Activated naive CD8-positive, alpha-beta T cell treated with anti-CD3 and anti-CD28 coated beads for 36 hours (primary cell): ENCODE results near the gene DNMT3L. TPM values are rescaled to one million over a fixed set of nuclear protein-coding genes. Genes with fewer than 3 reads are reported as not detected.
"Not testable (repeated sequence)": the region's sequence is repeated elsewhere in the genome, so short reads cannot be mapped to it uniquely, and the experiment has no call there.

Experiments
- DNase-seq: peaks from one replicate; pipeline ENCODE4 v3.0.0; 2021
- H3K27ac Mint-ChIP-seq: one replicate; pipeline ENCODE4 v1.8.0; 2022; ENCODE audit warnings: mild to moderate bottlenecking, moderate library complexity, mixed read lengths
- H3K27me3 Mint-ChIP-seq: one replicate; pipeline ENCODE4 v1.8.0; 2022; ENCODE audit warnings: mild to moderate bottlenecking, mixed read lengths
- H3K36me3 Mint-ChIP-seq: one replicate; pipeline ENCODE4 v1.8.0; 2021; ENCODE audit warnings: mild to moderate bottlenecking, mixed read lengths
- H3K4me1 Mint-ChIP-seq: one replicate; pipeline ENCODE4 v1.8.0; 2021; ENCODE audit warnings: mixed read lengths
- H3K4me3 Mint-ChIP-seq: one replicate; pipeline ENCODE4 v1.8.0; 2022; ENCODE audit warnings: mild to moderate bottlenecking, moderate library complexity, mixed read lengths
- H3K9me3 Mint-ChIP-seq: one replicate; pipeline ENCODE4 v1.8.0; 2022; ENCODE audit warnings: mixed read lengths
- total RNA-seq, 2 experiments: library from RNA; stranded (reverse); gene quantifications; one replicate each; pipeline ENCODE4 v1.2.3, GENCODE V29; 2021

The DNMT3L gene
- total RNA-seq, 2 experiments from 2014 or later: not detected

DNA sequence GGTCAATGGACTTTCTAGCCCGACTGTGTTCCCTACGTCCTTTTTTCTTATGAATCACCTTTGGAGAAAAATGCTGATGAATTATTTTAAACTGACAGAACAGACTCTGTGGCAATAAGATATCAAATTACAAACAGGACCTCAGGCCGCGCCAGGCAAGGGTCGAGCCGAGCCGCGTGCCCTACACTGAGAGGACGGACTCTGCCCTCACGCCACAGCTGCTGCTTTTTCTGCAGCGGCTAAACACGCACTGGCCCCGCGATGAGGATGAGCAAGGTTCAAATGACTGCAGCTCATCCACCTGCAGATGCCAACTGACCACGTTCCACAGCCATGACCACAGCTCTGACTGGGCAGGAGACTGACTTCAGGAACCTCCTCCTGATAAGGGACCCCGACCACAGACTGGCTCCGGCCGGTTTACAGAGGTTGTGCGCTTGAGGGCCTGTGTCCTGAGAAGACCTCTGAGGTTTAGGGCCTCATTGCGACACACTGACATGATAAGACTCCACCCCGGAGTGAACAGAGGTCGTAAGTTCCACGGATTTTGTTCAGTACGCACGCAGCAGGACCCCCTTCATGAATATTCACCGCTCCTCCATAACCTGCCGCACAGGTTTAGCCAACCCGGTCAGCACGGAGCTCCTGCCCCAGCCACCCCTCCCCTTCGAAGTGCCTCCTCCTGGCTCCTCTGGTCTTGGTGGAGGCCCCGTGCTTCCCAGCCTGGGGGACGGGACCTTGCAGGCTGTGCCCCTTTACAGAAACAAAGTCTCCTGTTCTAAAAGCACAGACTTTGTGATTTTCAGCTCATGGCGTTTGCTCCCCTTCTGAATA, 12.3 kb downstream of the DNMT3L start:
- not testable (repeated sequence) for H3K4me1 Mint-ChIP-seq, H3K9me3 Mint-ChIP-seq, DNase-seq, H3K27me3 Mint-ChIP-seq, H3K36me3 Mint-ChIP-seq, H3K27ac Mint-ChIP-seq, H3K4me3 Mint-ChIP-seq

DNA sequence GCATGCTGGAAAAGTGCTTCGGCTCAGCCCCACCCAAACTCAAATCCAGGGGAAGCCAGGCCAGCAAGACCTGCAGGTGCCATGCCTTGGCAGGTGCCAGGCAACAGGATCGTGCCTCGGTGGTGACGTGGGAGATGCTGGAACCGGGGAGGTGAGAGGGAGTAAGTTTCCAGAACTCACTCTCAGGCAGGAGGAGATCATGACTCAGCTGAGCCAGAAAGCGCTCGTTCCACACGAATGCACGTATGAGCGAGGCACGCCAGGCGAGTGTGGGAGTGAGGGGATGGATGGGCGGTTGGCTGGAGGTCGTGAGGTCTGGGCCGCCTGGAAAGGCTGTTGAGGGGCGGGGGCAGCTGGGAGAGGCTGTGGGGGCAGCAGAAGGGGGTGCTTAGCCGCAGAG, 13.8 kb downstream of the DNMT3L start:
- not testable (repeated sequence) for DNase-seq, H3K4me3 Mint-ChIP-seq, H3K9me3 Mint-ChIP-seq, H3K36me3 Mint-ChIP-seq, H3K27me3 Mint-ChIP-seq, H3K4me1 Mint-ChIP-seq, H3K27ac Mint-ChIP-seq

DNA sequence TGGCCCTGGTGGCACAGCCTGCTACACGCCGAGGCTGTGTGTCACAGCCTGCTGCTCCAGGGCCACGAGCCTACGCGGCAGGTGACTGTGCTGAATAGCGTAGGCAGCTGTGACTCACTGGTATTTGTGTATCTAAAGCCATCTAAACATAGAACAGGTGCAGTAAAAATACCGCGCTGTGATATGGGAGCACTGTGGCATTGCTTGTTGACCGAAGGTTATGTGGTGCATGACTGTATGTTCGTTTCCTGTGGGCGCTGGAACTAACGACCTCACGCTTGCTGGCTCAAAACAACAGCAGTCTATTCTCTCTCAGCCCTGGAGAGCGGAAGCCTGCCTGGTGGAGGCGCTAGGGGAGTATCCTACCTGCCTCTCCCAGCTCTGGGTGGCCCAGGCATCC, 17.7 kb downstream of the DNMT3L start:
- H3K9me3 Mint-ChIP-seq, H3K4me3 Mint-ChIP-seq, H3K27me3 Mint-ChIP-seq, DNase-seq, H3K27ac Mint-ChIP-seq, H3K36me3 Mint-ChIP-seq, H3K4me1 Mint-ChIP-seq: not testable (repeated sequence)

DNA sequence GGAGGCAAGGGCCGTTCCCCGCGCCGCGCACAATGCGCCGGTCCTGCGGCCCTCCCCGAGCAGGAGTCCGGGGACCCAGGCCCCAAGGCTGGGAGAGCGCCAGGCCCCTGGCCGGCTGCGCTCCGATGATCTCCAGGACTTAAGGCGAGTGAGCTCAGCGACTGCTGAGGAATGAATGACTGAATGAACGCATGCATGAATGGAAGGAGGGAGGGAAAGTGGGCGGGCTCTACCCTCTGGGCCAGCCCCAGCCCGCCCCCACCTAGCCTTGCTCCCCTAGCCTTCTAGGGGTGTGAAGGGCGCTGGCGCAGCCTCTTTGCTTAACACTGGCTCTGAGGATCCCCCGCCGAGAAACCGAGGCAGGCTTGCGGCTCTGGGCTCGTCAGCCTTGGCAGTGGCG, 20.4 kb downstream of the DNMT3L start:
- not testable (repeated sequence) for H3K9me3 Mint-ChIP-seq, H3K4me3 Mint-ChIP-seq, DNase-seq, H3K27ac Mint-ChIP-seq, H3K27me3 Mint-ChIP-seq, H3K4me1 Mint-ChIP-seq, H3K36me3 Mint-ChIP-seq

DNA sequence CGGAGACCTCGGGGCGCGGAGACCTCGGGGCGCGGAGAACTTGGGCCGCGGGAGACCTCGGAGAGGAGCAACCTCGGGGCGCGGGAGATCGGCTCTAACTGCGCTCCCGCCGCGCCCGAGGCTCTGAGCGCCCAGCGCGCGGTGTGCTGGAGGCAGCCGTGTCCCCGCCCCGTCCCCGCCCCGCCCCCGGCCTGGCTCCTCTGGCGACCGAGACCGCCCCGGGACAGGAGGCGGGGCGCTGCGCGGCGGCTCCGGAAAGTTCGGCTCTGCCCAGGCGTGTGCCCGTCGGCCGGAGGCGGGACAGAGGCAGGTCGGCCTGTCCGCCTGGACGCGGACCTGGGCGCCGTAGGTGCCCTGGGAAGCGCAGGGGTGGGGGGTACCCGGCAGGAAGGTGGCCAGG, 20.9 kb downstream of the DNMT3L start, which contains the start of gene ICOSLG:
Gene ICOSLG, minus strand, starts transcription at position 102 of the 400 bp plus-strand sequence. CDS start 126 bp downstream, outside the sequence.
- not testable (repeated sequence) for DNase-seq, H3K9me3 Mint-ChIP-seq, H3K4me1 Mint-ChIP-seq, H3K36me3 Mint-ChIP-seq, H3K4me3 Mint-ChIP-seq, H3K27me3 Mint-ChIP-seq, H3K27ac Mint-ChIP-seq

DNA sequence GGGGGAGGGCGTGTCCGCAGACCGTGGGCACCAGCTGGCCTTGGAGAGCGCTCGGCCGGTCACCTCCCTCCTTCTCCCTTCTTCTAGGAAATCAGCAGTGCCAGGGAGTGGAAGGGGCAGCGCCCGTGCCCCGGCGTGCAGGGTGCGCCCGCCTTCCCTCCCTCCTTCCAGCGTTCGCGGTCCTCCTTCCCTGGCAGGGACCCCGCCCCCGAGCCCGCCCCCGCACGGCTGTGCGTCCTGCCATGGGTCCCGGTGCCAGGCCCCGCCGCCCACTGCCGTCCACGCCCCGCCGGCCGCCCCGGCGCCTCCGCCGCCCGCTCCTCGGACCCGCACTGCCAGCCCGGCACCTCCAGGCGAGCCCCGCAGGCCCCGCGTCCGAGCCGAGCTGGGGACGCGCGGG, 21.3 kb downstream of the DNMT3L start:
- not testable (repeated sequence) for H3K9me3 Mint-ChIP-seq, H3K27ac Mint-ChIP-seq, H3K4me1 Mint-ChIP-seq, H3K4me3 Mint-ChIP-seq, H3K36me3 Mint-ChIP-seq, H3K27me3 Mint-ChIP-seq, DNase-seq

DNA sequence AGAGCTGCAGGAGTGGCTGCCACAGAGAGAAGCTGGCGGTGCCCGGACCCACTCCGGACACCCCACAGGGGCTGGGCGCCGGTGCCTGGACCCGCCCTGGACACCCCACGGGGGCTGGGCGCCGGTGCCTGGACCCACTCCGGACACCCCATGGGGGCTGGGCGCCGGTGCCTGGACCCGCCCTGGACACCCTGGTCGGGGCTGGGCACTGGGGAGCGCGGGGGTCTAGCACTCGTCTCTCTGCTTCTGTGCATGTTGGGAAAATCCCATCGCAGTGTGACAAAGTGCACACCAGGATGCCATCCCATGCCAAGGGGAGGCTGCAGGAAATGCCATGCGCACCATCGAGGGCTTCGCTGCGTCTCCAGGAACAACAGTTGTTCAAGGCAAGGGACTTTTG, 32.1 kb downstream of the DNMT3L start:
- H3K4me1 Mint-ChIP-seq, DNase-seq, H3K4me3 Mint-ChIP-seq, H3K27ac Mint-ChIP-seq, H3K9me3 Mint-ChIP-seq, H3K27me3 Mint-ChIP-seq, H3K36me3 Mint-ChIP-seq: not testable (repeated sequence)

DNA sequence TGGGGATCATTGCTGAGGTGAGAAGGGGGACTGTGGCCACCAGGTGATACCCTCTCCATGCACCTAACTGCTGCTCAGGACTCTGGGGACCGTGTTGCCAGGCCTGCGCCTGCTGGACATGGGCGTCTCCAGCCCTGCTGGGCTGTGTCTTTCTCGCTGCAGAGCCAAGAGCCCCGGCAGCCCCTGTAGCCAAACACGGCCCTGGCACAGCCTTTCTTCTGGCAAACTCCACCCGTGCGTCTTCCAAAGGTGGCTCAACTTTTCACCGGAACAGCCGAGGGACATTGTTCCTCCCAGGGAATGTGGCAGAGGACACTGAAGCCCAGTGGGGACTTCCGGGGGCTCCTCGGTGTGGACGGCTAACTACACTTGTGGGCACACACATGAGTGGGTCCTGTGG, 33.6 kb downstream of the DNMT3L start:
- H3K9me3 Mint-ChIP-seq, H3K36me3 Mint-ChIP-seq, DNase-seq, H3K4me3 Mint-ChIP-seq, H3K27ac Mint-ChIP-seq, H3K27me3 Mint-ChIP-seq, H3K4me1 Mint-ChIP-seq: not testable (repeated sequence)

DNA sequence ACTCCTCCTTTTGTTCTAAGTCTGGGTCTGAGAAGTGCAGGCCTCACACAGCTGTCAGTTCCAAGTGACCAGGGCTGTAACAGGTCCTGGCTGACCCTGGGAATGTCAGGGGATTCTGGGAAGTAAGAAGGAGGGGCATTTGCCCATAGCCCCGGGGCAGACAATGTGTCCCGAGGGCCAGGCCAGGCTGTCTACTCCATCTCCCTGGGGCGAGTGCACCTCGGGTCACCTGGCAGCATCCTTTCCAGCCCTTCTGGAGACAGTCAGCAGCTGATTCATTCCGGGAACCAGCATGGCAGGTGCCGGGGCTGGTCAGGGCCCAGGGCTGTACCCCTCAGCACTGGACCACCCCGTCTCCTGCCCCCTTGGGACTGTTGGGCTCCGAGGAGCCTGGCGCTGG, 34.1 kb downstream of the DNMT3L start:
- H3K27ac Mint-ChIP-seq, H3K27me3 Mint-ChIP-seq, H3K4me3 Mint-ChIP-seq, H3K36me3 Mint-ChIP-seq, DNase-seq, H3K4me1 Mint-ChIP-seq, H3K9me3 Mint-ChIP-seq: not testable (repeated sequence)

DNA sequence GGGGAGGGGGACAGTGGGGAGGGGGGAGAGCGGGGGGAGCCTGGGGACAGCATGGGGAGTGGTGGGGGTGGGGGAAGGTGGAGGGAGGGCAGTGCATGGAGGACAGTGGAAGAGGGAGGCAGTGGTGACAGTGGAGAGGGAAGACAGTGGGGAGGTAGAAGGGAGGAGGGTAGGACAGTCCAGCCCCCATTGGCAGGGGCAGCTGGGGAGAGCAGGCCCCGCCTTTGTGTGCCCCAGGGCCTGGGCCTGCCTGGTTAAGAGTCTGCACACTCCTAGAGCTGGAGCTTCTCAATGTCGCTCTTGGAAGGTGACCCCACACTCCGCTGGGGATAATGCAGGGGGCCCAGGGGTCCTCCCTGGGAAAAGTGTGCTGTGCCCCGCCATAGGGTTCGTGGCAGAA, 36.1 kb downstream of the DNMT3L start:
- H3K36me3 Mint-ChIP-seq: not testable (repeated sequence)

DNA sequence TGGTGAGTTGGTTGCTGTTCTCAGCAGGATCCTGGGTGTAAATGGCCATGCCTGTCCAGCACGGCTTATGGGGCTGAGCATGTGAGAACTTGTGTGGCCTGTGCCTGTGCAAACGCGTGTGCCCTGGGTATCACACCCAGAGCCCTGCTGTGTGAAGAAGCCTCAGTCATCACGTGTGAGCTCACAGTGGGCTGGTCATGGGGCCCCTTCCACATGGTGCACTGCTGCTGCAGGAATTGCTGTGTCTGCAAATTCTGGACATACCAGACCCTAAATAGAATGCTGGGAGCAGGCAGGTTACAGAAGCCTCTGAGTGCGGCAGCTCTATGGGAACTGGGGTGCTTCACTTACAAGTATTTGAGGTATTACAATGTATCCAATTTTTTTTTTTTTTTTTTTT, 38.4 kb downstream of the DNMT3L start:
- not testable (repeated sequence) for H3K27ac Mint-ChIP-seq, DNase-seq, H3K4me3 Mint-ChIP-seq, H3K9me3 Mint-ChIP-seq, H3K36me3 Mint-ChIP-seq, H3K4me1 Mint-ChIP-seq, H3K27me3 Mint-ChIP-seq

More for the DNA sequence above, 36.1 kb downstream of the DNMT3L start:
- not testable (repeated sequence) for DNase-seq, H3K4me1 Mint-ChIP-seq, H3K4me3 Mint-ChIP-seq, H3K27ac Mint-ChIP-seq, H3K27me3 Mint-ChIP-seq, H3K9me3 Mint-ChIP-seq

DNA sequence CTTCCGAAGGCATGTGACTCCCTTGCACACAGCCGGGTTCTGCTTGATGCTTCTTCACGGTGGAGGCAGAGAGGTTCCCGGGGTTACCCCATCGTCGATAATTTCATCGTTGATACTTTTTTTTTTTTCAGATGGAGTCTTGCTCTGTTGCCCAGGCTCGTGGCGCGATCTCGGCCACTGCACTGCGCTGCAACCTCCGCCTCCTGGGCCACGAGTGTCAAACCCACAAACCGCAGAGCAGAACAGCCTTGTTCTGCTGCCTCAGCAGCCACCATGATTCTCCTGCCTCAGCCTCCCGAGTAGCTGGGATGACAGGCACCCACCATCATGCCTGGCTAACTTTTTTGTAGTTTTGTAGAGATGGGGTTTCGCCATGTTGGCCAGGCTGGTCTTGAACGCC, 41.0 kb downstream of the DNMT3L start:
- not testable (repeated sequence) for H3K4me3 Mint-ChIP-seq, H3K36me3 Mint-ChIP-seq, H3K27ac Mint-ChIP-seq, H3K9me3 Mint-ChIP-seq, H3K27me3 Mint-ChIP-seq, DNase-seq, H3K4me1 Mint-ChIP-seq

DNA sequence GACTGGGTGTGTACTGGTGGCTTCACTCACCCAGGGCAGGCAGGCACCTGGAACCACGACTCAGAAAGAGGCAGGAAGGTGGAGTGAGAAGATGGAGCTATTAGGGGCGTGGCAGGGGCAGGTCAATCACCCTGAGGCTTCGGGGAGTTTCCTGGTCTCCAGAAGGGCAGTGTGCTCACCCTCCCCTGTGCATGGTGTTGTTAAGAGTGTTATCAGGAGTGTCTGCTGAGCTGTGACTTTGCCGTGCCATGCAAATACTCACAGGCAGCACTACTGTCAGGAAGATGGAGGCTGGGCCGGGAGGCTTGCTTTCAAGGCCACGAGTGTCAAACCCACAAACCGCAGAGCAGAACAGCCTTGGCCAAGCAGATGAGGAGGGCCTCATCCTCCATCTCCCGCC, 43.2 kb downstream of the DNMT3L start:
- not testable (repeated sequence) for H3K27me3 Mint-ChIP-seq, DNase-seq, H3K27ac Mint-ChIP-seq, H3K9me3 Mint-ChIP-seq, H3K4me3 Mint-ChIP-seq, H3K4me1 Mint-ChIP-seq, H3K36me3 Mint-ChIP-seq

DNA sequence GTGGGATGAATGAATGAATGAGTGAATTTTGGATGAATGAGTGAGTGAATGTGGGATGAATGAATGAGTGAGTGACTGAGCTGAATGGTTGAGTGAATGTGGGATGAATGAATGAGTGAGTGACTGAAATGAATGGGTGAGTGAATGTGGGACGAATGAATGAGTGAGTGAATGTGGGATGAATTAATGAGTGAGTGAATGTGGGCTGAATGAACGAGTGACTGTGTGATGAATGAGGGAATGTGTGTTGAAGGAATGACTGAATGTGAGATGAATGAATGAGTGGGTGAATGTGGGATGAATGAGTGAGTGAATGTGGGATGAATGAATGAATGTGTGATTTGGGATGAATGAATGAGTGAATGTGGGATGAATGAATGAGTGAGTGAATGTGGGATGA, 49.7 kb downstream of the DNMT3L start:
- not testable (repeated sequence) for DNase-seq, H3K27me3 Mint-ChIP-seq, H3K4me1 Mint-ChIP-seq, H3K36me3 Mint-ChIP-seq, H3K27ac Mint-ChIP-seq, H3K4me3 Mint-ChIP-seq, H3K9me3 Mint-ChIP-seq

DNA sequence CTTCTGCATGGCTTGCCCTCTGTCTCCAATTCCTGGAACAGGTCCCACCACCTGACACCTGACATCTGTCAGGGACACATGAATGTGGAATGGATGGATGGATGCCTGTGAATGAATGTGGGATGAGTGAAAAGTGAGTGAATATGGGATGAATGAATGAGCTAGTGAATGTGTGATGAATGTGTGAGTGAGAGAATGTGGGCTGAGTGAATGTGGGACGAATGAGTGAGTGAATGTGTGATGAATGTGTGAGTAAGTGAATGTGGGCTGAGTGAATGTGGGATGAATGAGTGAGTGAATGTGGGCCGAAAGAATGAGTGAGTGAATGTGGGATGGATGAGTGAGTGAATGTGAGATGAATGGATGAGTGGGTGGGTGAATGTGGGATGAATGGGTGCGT, 50.1 kb downstream of the DNMT3L start:
- not testable (repeated sequence) for H3K9me3 Mint-ChIP-seq, H3K27me3 Mint-ChIP-seq, H3K27ac Mint-ChIP-seq, H3K36me3 Mint-ChIP-seq, DNase-seq, H3K4me3 Mint-ChIP-seq, H3K4me1 Mint-ChIP-seq

DNA sequence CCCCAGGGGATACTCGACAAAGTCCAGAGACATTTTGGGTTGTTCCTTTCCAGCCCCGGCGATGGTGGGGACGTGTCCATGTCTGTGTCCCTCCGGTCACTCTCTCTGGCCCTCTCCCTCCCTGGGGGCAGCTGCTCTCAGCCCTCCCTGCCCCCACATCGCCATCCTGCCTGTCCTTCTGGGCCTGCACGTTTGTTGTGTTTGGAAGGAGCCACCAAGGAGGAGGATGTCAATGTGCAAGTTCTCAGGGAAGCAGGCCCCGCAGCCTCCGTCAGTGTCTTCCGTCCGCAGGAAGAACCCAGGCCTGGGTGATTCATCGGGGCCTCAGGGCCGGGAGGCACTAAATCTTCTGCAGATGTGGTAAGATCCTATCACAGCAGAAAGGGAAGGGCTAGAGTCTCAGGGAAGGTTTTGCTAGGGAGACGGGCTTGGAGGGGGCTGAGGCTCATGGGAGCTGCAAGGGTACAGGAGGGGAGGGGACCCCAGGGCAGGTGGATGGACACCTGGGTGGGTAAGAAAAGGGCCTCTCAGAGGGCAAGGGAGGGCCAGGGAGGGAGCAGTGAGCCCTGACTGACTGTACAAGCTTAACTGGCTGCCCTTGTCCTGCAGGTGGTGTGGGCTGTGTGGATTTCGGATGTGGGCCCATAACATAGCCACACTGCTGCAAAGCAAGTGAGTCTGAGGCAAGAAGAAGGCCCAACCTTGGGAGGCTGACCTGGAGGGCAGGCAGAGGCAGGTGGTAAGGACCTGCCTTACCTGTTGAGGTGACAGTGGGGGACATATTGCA, 53.6 kb downstream of the DNMT3L start:
- H3K9me3 Mint-ChIP-seq, H3K27me3 Mint-ChIP-seq, H3K36me3 Mint-ChIP-seq, H3K27ac Mint-ChIP-seq, H3K4me3 Mint-ChIP-seq, H3K4me1 Mint-ChIP-seq, DNase-seq: not testable (repeated sequence)
